ENCODE results near the gene TMTC3.

The TMTC3 gene

GRCh38 chr12:88175544-88175943, 33.4 kb downstream of the TMTC3 start:
- Histone ChIP-seq H3K9ac (ENCODE audit: insufficient read length) (no peak overlapping the region), H3K4me3 (no peak overlapping the region), H3K36me3 (ENCODE audit: insufficient read depth, low read length) (peaks cover 36% of the 10 kb centered on the region), H3K9me3 (ENCODE audit: low read depth, low read length) (no peaks in the 10 kb centered on the region), H3K27ac (no peak overlapping the region)
- TF ChIP-seq POLR2AphosphoS5 (IDR thresholded peaks at IDR 0.05; ENCODE audit: borderline replicate concordance, low read depth, low read length) (no peak), EZH2 (IDR thresholded peaks at IDR 0.05) (no peak), FOXP2 (optimal IDR thresholded peaks at IDR 0.05; ENCODE audit: control extremely low read depth, extremely low read length, insufficient read depth) (no peak)
- no peak for DNase-seq (ENCODE audit: low read depth, low spot score)

DNA sequence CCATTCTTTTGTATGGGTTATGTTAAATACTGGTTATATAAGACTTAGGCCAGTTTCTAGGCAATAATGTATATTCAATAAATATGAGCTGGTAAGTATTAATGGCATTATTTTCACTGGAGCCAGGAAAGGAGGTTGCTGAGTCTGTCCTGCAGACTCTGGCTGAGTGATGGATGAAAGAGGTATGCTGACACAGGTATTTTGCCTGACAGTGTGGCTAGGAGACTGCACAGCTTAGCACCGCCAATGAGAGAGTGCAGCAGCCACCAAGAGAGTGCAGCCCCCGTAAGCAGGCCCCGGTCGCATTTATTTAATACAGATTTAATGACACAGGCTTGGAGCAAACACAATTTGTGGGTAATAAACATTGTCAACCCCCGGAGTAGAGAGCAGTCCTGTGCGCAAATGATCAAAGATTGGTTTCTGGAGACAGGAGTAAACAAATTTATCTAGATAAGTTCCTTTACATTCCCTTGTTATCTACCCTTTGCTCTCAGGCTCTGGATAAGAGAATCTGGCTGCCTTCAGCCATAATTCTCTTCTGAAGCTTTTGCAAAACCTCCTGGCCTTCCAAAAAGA, 37.4 kb downstream of the TMTC3 start:
- H3K36me3 ChIP-seq (ENCODE audit: insufficient read depth, low read length) = peaks cover 21% of the 10 kb centered on the region
- DNase-seq (ENCODE audit: low read depth, low spot score) = no peak
- no peak overlapping the region for H3K27ac ChIP-seq
- TF ChIP-seq POLR2AphosphoS5 (IDR thresholded peaks at IDR 0.05; ENCODE audit: borderline replicate concordance, low read depth, low read length) = no peak
- no peak for TF ChIP-seq FOXP2 (optimal IDR thresholded peaks at IDR 0.05; ENCODE audit: control extremely low read depth, extremely low read length, insufficient read depth)
- no peak overlapping the region for H3K4me3 ChIP-seq
- H3K9me3 ChIP-seq (ENCODE audit: low read depth, low read length) = no peaks in the 10 kb centered on the region
- H3K9ac ChIP-seq (ENCODE audit: insufficient read length) = no peak overlapping the region

DNA sequence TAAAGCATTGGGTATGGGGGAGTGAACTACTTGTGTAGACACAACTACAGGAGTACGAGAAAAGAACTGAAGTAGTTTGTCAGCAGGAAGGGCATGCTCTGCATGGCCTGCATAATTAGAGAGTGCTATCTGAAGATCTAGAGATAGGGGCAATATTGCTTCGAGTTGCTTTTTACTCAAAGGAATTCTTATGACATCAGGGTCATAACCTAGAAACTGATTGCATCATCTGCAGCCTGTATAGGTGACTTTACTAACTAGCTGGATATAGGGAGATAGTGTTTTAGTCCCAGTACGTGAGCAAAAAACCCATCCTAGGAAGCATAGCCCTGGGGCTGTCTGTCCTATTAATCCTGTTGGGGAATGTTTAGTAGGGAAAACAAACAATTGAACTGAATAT, 39.8 kb downstream of the TMTC3 start:
- TF ChIP-seq EZH2 (IDR thresholded peaks at IDR 0.05) = no peak
- TF ChIP-seq FOXP2 (optimal IDR thresholded peaks at IDR 0.05; ENCODE audit: control extremely low read depth, extremely low read length, insufficient read depth) = no peak
- TF ChIP-seq POLR2AphosphoS5 (IDR thresholded peaks at IDR 0.05; ENCODE audit: borderline replicate concordance, low read depth, low read length) = no peak
- no peak overlapping the region for H3K27ac ChIP-seq
- no peak overlapping the region for H3K9ac ChIP-seq (ENCODE audit: insufficient read length)
- no peak for DNase-seq (ENCODE audit: low read depth, low spot score)
- peaks cover 20% of the 10 kb centered on the region for H3K36me3 ChIP-seq (ENCODE audit: insufficient read depth, low read length)
- H3K9me3 ChIP-seq (ENCODE audit: low read depth, low read length) = no peaks in the 10 kb centered on the region
- no peak overlapping the region for H3K4me3 ChIP-seq

DNA sequence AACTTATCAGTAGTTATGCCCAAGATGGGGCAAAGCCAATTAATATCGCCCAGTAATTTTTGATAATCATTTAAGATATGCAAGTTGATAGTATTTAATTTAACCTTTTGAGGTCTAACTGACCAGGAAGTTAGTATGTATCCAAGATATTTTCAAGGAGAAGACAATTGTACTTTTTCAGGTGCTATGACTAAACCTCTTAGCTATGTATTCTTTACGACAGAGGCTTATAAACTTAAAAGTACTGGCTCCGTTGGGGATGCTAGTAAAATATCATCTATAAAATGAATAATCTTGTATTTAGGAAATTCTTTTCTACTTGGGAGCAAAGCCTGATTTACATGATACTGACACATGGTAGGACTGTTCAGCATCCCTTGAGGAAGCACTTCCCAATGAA, 40.3 kb downstream of the TMTC3 start:
- no peak for TF ChIP-seq POLR2AphosphoS5 (IDR thresholded peaks at IDR 0.05; ENCODE audit: borderline replicate concordance, low read depth, low read length)
- TF ChIP-seq EZH2 (IDR thresholded peaks at IDR 0.05) = no peak
- H3K4me3 ChIP-seq = no peak overlapping the region
- peaks cover 20% of the 10 kb centered on the region for H3K36me3 ChIP-seq (ENCODE audit: insufficient read depth, low read length)
- H3K9ac ChIP-seq (ENCODE audit: insufficient read length) = no peak overlapping the region
- no peak for DNase-seq (ENCODE audit: low read depth, low spot score)
- no peak overlapping the region for H3K27ac ChIP-seq
- H3K9me3 ChIP-seq (ENCODE audit: low read depth, low read length) = no peaks in the 10 kb centered on the region

- H3K9me3 ChIP-seq (ENCODE audit: low read depth, low read length) = no peaks in the 10 kb centered on the region
- no peak for TF ChIP-seq EZH2 (IDR thresholded peaks at IDR 0.05)
- no peak for TF ChIP-seq FOXP2 (optimal IDR thresholded peaks at IDR 0.05; ENCODE audit: control extremely low read depth, extremely low read length, insufficient read depth)
- no peak for TF ChIP-seq POLR2AphosphoS5 (IDR thresholded peaks at IDR 0.05; ENCODE audit: borderline replicate concordance, low read depth, low read length)
- H3K9ac ChIP-seq (ENCODE audit: insufficient read length) = no peak overlapping the region
- no peak overlapping the region for H3K27ac ChIP-seq
- no peak for DNase-seq (ENCODE audit: low read depth, low spot score)
- H3K36me3 ChIP-seq (ENCODE audit: insufficient read depth, low read length) = peaks cover 15% of the 10 kb centered on the region; the same call in 1 of the 2 replicates
- H3K4me3 ChIP-seq = no peak overlapping the region
Measured at GRCh38 chr12:88184196-88184595, 42.1 kb downstream of the TMTC3 start.

GRCh38 chr12:88185279-88185678, 43.2 kb downstream of the TMTC3 start:
- TF ChIP-seq POLR2AphosphoS5 (IDR thresholded peaks at IDR 0.05; ENCODE audit: borderline replicate concordance, low read depth, low read length) (no peak), FOXP2 (optimal IDR thresholded peaks at IDR 0.05; ENCODE audit: control extremely low read depth, extremely low read length, insufficient read depth) (no peak), EZH2 (IDR thresholded peaks at IDR 0.05) (no peak)
- Histone ChIP-seq H3K9ac (ENCODE audit: insufficient read length) (no peak overlapping the region), H3K4me3 (no peak overlapping the region), H3K9me3 (ENCODE audit: low read depth, low read length) (no peaks in the 10 kb centered on the region), H3K36me3 (ENCODE audit: insufficient read depth, low read length) (peaks cover 15% of the 10 kb centered on the region; the same call in 1 of the 2 replicates), H3K27ac (no peak overlapping the region)
- DNase-seq (ENCODE audit: low read depth, low spot score) = no peak

- no peak for TF ChIP-seq EZH2 (IDR thresholded peaks at IDR 0.05)
- no peak for TF ChIP-seq POLR2AphosphoS5 (IDR thresholded peaks at IDR 0.05; ENCODE audit: borderline replicate concordance, low read depth, low read length)
- TF ChIP-seq FOXP2 (optimal IDR thresholded peaks at IDR 0.05; ENCODE audit: control extremely low read depth, extremely low read length, insufficient read depth) = no peak
- Histone ChIP-seq H3K36me3 (ENCODE audit: insufficient read depth, low read length) (peaks cover 15% of the 10 kb centered on the region; the same call in 1 of the 2 replicates), H3K9me3 (ENCODE audit: low read depth, low read length) (no peaks in the 10 kb centered on the region), H3K27ac (no peak overlapping the region), H3K9ac (ENCODE audit: insufficient read length) (no peak overlapping the region), H3K4me3 (no peak overlapping the region)
- DNase-seq (ENCODE audit: low read depth, low spot score) = no peak
Measured at GRCh38 chr12:88185988-88186387, 43.9 kb downstream of the TMTC3 start.

DNA sequence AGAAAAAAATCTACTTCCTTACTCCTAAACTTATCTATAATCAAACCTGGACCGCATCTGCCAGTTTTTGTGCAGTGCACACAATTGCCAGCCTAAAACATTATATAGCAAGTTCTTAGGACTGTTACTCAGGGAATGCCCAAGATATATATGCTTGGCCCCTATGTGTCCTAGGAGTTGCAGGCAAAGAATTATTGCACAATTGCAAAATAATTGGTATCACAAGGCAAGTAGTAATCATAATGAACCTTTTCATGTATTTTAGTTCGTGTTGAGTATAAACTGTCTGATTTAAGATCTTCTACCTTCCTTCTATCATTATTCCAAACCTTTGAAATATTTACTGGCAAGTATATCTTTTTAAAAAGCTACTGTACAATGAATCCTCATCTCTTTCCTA, 45.5 kb downstream of the TMTC3 start:
- Histone ChIP-seq H3K9me3 (ENCODE audit: low read depth, low read length) (no peaks in the 10 kb centered on the region), H3K4me3 (no peak overlapping the region), H3K27ac (no peak overlapping the region), H3K36me3 (ENCODE audit: insufficient read depth, low read length) (peaks cover 15% of the 10 kb centered on the region; the same call in 1 of the 2 replicates), H3K9ac (ENCODE audit: insufficient read length) (no peak overlapping the region)
- no peak for TF ChIP-seq FOXP2 (optimal IDR thresholded peaks at IDR 0.05; ENCODE audit: control extremely low read depth, extremely low read length, insufficient read depth)
- no peak for TF ChIP-seq POLR2AphosphoS5 (IDR thresholded peaks at IDR 0.05; ENCODE audit: borderline replicate concordance, low read depth, low read length)
- TF ChIP-seq EZH2 (IDR thresholded peaks at IDR 0.05) = no peak
- DNase-seq (ENCODE audit: low read depth, low spot score) = no peak

GRCh38 chr12:88188180-88188579, 46.1 kb downstream of the TMTC3 start:
- no peak for DNase-seq (ENCODE audit: low read depth, low spot score)
- H3K9ac ChIP-seq (ENCODE audit: insufficient read length) = no peak overlapping the region
- no peak for TF ChIP-seq EZH2 (IDR thresholded peaks at IDR 0.05)
- TF ChIP-seq FOXP2 (optimal IDR thresholded peaks at IDR 0.05; ENCODE audit: control extremely low read depth, extremely low read length, insufficient read depth) = no peak
- TF ChIP-seq POLR2AphosphoS5 (IDR thresholded peaks at IDR 0.05; ENCODE audit: borderline replicate concordance, low read depth, low read length) = no peak

More at GRCh38 chr12:88188180-88188579, 46.1 kb downstream of the TMTC3 start:
- no peak overlapping the region for H3K4me3 ChIP-seq
- peaks cover 15% of the 10 kb centered on the region; the same call in 1 of the 2 replicates for H3K36me3 ChIP-seq (ENCODE audit: insufficient read depth, low read length)
- H3K27ac ChIP-seq = no peak overlapping the region
- H3K9me3 ChIP-seq (ENCODE audit: low read depth, low read length) = no peaks in the 10 kb centered on the region

Measured in SK-N-MC (cell line).